ENCODE results near the gene MACROH2A1.

Gene MACROH2A1

DNA sequence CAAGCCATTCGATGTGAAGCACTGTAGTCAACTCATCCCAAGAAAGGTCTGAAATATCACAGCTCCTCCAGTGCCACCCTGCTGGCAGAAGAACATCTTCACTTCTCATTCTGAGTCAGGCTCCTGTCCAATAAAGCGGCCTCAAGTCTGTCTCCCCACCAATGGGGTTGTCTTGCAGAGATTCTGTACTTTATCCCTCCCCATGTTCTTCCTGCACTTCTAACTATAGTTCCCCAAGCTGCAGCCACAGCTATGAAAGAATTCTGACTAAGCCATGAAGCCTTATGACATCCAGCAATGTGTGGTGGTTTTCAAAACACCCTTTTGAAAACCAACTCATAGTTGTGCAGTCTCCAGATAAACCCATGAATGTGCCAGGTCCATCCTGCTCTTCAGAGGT is 6.8 kb downstream of the MACROH2A1 start:
- H3K4me1 ChIP-seq (ENCODE audit: insufficient read depth, low read length, severe bottlenecking): peaks cover 24% of the 10 kb centered on the region
- no peak overlapping the region for H3K9ac ChIP-seq (ENCODE audit: low read length)
- no peak overlapping the region for H3K4me2 ChIP-seq (ENCODE audit: low read length)
- no peaks in the 10 kb centered on the region for H3K9me3 ChIP-seq (ENCODE audit: low read length)
- H3F3A ChIP-seq (ENCODE audit: insufficient read depth, low read length): no peaks in the 10 kb centered on the region
- H3K36me3 ChIP-seq (ENCODE audit: insufficient read depth, low read length): peaks cover 67% of the 10 kb centered on the region
- TF ChIP-seq, protein P1, sequence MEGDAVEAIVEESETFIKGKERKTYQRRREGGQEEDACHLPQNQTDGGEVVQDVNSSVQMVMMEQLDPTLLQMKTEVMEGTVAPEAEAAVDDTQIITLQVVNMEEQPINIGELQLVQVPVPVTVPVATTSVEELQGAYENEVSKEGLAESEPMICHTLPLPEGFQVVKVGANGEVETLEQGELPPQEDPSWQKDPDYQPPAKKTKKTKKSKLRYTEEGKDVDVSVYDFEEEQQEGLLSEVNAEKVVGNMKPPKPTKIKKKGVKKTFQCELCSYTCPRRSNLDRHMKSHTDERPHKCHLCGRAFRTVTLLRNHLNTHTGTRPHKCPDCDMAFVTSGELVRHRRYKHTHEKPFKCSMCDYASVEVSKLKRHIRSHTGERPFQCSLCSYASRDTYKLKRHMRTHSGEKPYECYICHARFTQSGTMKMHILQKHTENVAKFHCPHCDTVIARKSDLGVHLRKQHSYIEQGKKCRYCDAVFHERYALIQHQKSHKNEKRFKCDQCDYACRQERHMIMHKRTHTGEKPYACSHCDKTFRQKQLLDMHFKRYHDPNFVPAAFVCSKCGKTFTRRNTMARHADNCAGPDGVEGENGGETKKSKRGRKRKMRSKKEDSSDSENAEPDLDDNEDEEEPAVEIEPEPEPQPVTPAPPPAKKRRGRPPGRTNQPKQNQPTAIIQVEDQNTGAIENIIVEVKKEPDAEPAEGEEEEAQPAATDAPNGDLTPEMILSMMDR (IDR thresholded peaks at IDR 0.05; ENCODE audit: low read length): no peak
- no peak for TF ChIP-seq EZH2 (IDR thresholded peaks at IDR 0.05; ENCODE audit: borderline replicate concordance, low read length)
- H2AFZ ChIP-seq (ENCODE audit: low read length): no peak overlapping the region
- no peak overlapping the region for H3K4me3 ChIP-seq (ENCODE audit: low read depth, low read length, poor library complexity, severe bottlenecking)
- peaks cover 94% of the 10 kb centered on the region for H3K79me2 ChIP-seq (ENCODE audit: insufficient read depth, low read length)
- no peaks in the 10 kb centered on the region for H3K9me2 ChIP-seq (ENCODE audit: low read depth, low read length)
- no peak overlapping the region for H3K27ac ChIP-seq (ENCODE audit: low read depth, low read length, poor library complexity, severe bottlenecking)
- H3K27me3 ChIP-seq (ENCODE audit: insufficient read depth, low read length): no peaks in the 10 kb centered on the region
- H4K20me1 ChIP-seq (ENCODE audit: insufficient read depth, low read length): no peaks in the 10 kb centered on the region

DNA sequence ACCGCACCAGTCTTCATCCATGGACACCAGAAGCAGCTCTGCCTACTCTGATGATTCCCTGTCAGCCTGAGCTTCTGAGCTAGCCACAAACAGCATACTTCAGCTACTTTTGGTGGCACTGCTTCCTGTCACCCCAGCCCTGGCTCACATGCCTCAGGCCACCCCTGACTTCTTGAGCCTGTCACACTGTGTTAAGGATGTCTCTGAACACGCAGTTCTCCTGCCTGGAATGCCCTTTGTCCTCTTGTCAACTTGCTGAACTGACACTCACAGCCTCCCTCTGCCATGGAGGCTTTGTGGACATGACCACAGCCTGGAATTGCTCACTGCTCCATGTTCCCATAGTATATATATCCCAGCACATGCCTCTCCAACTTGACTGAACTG is 7.2 kb downstream of the MACROH2A1 start:
- no peaks in the 10 kb centered on the region for H4K20me1 ChIP-seq (ENCODE audit: insufficient read depth, low read length)

DNA sequence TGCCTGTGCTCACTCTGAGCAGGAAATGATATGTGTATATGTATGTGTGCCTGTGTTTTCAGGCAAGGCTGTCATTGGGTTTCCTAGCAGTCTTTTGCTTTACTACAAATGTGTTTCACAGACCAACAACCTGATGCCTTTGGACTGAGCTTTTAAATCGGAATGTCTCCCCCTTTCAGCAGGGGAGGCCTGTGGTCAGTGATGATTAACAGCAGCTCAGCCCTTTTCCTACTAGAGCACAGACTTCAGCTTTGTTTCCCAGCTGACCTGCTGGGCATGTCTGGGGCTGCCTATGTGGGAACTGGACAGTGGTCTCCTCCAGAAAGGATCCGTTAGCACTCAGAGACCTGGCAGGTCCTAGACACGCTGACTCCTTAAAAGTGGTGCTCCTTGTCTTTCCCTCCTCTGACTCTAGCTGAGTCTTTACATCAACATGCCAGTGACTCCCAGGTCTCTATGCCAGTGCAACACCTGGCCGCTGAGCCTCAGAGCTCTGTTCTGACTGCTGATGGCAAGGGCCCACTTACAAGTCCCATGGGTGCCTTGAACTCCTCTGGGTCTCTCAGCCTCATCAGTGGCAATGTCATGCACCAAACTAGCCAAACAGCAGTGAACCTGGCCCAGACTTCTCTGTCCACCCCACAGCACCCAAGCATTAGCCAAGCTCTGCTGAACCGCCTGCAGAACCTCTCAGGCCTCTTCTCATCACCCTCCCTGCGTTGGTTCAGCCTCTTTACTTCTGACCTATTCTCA is 7.7 kb downstream of the MACROH2A1 start:
- no peaks in the 10 kb centered on the region for H4K20me1 ChIP-seq (ENCODE audit: insufficient read depth, low read length)

More for the DNA sequence above, 7.2 kb downstream of the MACROH2A1 start:
- H3K4me2 ChIP-seq (ENCODE audit: low read length): no peak overlapping the region
- no peak overlapping the region for H3K4me3 ChIP-seq (ENCODE audit: low read depth, low read length, poor library complexity, severe bottlenecking)
- no peaks in the 10 kb centered on the region for H3K9me2 ChIP-seq (ENCODE audit: low read depth, low read length)
- no peaks in the 10 kb centered on the region for H3K9me3 ChIP-seq (ENCODE audit: low read length)
- H3K79me2 ChIP-seq (ENCODE audit: insufficient read depth, low read length): peaks cover 94% of the 10 kb centered on the region
- TF ChIP-seq, protein P1 (IDR thresholded peaks at IDR 0.05; ENCODE audit: low read length): no peak
- TF ChIP-seq EZH2 (IDR thresholded peaks at IDR 0.05; ENCODE audit: borderline replicate concordance, low read length): no peak
- H3K4me1 ChIP-seq (ENCODE audit: insufficient read depth, low read length, severe bottlenecking): peaks cover 20% of the 10 kb centered on the region
- no peak overlapping the region for H2AFZ ChIP-seq (ENCODE audit: low read length)
- H3K9ac ChIP-seq (ENCODE audit: low read length): no peak overlapping the region
- H3K27ac ChIP-seq (ENCODE audit: low read depth, low read length, poor library complexity, severe bottlenecking): no peak overlapping the region
- no peaks in the 10 kb centered on the region for H3K27me3 ChIP-seq (ENCODE audit: insufficient read depth, low read length)
- peaks cover 71% of the 10 kb centered on the region for H3K36me3 ChIP-seq (ENCODE audit: insufficient read depth, low read length)
- no peaks in the 10 kb centered on the region for H3F3A ChIP-seq (ENCODE audit: insufficient read depth, low read length)

More for the DNA sequence above, 7.7 kb downstream of the MACROH2A1 start:
- Histone ChIP-seq H3K9me3 (ENCODE audit: low read length) (no peaks in the 10 kb centered on the region), H2AFZ (ENCODE audit: low read length) (no peak overlapping the region), H3K9ac (ENCODE audit: low read length) (no peak overlapping the region), H3K4me3 (ENCODE audit: low read depth, low read length, poor library complexity, severe bottlenecking) (no peak overlapping the region), H3K4me1 (ENCODE audit: insufficient read depth, low read length, severe bottlenecking) (peaks cover 14% of the 10 kb centered on the region), H3K27me3 (ENCODE audit: insufficient read depth, low read length) (no peaks in the 10 kb centered on the region), H3K79me2 (ENCODE audit: insufficient read depth, low read length) (peaks cover 88% of the 10 kb centered on the region), H3K27ac (ENCODE audit: low read depth, low read length, poor library complexity, severe bottlenecking) (no peak overlapping the region), H3K4me2 (ENCODE audit: low read length) (no peak overlapping the region), H3K9me2 (ENCODE audit: low read depth, low read length) (no peaks in the 10 kb centered on the region), H3K36me3 (ENCODE audit: insufficient read depth, low read length) (peaks cover 76% of the 10 kb centered on the region), H3F3A (ENCODE audit: insufficient read depth, low read length) (no peaks in the 10 kb centered on the region)
- TF ChIP-seq EZH2 (IDR thresholded peaks at IDR 0.05; ENCODE audit: borderline replicate concordance, low read length): no peak
- TF ChIP-seq, protein P1 (IDR thresholded peaks at IDR 0.05; ENCODE audit: low read length): no peak
